Measurements from ENCODE around the gene LGALS3BP.

LGALS3BP gene

DNA sequence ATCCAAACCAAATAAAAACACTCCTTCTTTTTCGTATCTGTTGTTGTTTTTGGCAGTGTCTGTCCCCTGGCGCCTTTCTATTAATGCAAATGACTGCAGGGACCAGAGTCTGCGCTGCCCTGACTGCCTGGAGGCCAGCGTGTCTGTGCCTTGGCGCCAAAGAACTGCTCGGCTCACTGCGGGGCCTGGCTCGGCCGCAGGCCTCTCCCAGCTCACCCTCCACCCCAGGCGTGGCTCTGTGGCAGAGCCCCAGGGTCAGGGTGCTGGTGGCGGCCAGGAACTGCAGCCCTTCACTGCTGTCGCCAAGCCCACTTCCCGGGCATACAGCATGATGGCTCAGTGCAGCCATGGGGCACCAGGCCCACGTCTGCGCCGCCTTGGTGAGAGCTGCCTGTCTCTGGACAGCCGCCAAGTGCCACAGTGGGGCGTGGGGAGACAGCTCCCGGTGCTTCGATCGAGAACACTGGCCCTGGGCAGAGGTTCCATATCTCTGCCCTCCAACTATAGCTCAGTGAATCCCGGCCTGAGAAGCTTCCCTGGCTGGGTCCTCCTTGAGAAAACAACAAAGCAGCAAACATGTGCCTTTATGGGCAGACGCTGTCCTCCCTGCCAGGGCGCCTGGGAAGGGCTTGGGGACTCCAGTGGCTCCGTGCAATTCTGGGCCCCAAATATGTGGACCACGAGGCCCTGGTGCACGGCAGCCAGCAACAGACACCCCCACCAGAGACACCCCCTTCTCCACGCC lies 18.8 kb upstream of the LGALS3BP start:
- no peak for DNase-seq

DNA sequence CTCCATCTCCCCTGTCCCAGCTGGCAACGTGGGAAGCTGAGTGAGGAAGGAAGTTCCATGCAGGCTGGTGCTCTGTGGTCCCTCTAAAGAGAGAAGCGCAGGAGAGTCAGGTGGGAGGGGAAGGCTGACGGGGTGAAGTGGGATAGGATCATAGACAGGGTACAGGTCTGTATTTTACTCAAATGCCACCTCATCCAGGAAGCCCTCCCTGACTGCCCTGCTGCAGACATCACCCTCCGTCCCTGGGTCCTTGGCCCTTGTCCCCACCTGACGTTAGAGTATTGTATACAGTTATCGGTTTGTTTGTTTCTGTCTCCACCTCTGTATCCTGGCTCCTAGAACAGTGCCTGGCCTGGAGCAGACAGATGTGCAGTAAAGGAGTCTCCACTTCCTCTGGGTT lies 18.2 kb upstream of the LGALS3BP start:
- DNase-seq = no peak

DNA sequence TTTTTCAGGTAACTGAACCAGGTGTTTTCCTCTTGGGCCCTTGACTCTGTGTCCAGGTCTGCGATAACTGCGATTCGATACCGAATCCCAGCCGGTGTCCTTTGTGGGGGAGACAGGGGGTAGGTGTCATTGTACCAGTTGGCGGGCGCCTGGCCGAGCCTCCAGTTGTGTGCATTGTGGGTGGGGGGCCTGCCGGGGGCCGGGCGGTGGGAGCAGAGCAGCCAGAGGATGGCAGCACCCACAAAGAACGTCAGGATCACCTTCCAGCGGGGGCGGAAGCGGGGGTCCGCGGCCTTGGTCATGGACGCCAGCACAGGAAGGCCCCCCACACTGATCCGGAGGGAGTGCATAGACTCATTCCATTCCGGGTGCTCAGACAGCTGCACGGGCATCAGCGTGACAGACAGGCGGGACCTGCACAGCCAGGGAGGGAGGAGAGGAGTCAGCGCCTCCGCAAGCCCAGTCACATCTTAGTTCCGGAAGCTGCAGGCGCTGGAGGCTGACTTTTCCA lies 17.6 kb upstream of the LGALS3BP start:
- DNase-seq = no peak

DNA sequence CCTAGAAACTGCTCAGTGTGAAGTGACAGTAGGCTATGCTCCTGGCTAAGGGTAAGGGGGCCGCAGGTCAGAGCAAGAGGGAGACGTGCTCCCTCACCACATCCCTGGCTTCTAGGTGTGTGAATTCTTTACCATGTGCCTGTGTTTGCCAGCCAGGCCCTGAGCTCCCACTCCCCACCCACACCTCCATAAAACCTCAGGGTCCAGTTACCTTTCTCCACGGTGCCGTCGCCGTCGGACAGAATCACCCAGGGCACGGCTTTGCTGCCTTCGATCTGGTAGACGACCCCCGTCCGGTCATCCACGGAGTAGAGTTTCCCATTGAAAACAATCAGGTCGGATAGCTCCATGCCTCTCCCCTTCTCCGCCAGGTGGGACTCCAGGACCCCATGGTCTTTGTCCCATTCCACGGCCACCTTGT lies 17.1 kb upstream of the LGALS3BP start:
- DNase-seq = no peak

DNA sequence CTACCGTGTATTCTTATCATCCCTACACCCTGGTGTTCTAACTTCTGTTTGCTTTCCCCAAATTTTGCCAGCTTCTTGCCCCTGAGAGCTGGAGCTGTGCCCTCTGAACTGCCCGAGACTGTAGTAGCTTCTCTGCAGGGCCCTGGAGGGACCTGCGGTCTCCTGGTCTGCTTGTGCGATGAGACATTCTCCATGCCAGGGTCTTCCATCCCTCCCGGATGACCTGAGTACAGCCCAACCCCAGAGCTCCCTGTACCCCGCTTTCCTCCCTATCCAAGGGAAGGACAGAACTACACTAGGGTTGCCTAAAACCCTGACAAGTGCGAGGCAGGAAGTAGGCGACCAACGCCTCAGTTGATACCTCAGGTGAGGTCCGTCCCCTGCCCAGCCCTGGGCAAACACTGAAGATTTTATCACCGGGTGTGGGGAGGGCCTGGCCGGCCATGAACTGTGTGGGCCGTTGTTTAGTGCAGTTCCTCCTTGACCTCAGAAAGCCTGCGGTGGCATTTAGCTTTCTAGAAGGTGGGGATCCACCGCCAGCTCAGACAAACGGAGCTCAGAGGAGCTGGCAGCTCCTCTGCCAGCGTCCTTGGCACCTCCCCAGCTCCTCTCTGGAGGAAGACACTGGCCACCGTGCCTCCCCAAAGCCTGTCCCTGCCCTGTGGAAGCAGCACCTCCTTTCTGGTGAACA lies 16.2 kb upstream of the LGALS3BP start:
- DNase-seq = no peak

DNA sequence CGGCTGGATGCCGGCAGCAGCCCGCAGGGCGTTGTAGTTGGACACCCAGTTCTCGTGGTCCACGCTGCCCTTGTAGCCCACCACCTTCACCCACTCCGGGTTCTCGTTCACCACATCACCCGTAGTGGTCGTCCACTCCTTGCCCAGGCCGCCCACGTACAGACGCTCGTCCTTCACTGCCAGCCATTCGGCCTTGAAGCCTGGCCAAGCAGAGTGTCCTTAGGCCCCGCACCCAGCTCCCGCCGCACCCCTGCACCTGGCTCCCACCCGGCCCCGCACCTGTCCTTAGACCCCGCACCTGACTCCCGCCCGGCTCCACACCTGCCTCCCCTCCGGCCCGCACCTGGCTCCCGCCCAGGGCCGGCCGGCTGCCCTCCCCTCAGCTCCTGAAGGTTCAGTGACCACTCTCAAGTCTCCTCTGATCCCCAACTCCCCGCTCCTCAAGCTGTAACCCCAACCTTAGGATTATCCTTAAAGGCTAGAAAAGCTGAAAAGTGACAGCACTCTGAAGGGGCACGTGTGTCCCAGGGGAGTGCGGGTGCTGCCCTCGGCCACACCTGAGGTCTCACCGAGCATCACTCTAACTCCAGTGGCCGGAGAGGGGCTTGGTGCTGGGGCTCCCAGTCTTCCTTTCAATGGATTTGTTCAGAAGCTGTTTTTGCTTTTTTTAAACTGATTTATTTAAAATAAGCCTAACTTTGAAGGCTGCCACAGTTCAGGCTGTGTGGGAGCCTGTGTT lies 15.5 kb upstream of the LGALS3BP start:
- no peak for DNase-seq

DNA sequence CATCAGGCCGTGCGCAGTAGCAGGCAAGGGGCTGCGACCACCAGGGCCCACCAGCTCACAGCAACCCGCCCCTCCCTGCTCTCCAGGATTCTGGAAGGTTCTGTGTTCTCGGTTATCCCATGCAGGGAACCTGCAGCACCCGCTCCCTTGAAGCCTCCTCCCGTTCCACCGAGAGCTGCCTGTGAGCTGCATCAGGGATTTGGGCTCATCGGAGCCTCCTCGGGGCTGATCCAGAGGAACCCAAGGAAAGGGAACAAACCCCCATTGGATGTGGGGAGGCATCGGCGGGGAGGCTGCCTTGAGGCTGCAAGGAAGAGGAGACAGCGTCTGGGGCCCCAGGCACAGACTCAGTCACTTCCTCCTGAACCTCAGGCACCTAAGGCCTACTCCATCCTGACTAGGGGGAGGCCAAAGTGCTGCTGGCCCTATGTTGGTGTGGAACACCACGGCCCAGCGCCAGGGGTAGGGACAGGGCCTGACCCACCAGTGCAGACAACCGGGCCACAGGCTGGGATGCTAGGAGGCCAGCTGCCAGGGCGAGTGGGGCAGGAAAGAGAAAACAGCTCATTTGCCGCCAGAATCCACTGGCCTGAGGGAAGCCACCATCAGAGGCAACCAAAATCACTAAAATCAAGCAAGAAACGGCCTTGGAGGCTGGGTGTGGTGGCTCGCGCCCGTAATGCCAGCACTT lies 14.4 kb upstream of the LGALS3BP start:
- DNase-seq = no peak

DNA sequence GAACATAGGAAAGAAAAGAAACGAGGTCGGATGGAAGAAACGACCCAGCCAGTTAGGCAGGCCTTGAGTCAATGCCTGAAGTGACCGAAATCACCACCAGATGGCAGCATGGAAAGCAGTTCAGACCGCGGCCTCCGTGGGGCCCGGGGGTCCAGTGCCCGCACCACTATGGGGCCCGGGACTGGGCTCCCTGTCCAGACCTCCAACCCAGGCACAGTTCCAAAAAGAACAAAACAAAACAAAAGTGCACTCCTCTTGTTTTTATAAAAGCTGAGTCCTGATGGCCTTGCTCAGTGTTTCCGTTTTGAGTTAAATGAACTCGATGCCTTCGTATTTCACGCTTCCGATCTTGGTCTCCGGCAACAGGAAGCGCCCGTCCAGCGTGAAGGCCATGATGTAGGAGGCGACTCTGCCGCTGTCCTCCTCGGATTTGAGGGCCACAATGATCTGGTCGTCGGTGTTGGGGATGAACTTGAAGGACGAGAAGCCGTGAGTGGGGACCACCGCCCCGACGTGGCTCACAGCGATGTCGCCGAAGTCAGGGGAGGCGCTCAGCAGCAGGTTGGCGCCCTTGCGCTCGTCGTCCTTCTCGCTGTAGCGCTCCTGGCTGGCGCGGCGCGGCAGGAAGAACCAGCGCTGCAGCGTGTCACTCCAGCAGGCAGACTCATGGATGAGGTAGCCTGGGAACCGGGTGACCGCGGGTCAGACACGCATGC lies 13.7 kb upstream of the LGALS3BP start:
- DNase-seq = peak in 1 of 2 experiments; percentile 28

DNA sequence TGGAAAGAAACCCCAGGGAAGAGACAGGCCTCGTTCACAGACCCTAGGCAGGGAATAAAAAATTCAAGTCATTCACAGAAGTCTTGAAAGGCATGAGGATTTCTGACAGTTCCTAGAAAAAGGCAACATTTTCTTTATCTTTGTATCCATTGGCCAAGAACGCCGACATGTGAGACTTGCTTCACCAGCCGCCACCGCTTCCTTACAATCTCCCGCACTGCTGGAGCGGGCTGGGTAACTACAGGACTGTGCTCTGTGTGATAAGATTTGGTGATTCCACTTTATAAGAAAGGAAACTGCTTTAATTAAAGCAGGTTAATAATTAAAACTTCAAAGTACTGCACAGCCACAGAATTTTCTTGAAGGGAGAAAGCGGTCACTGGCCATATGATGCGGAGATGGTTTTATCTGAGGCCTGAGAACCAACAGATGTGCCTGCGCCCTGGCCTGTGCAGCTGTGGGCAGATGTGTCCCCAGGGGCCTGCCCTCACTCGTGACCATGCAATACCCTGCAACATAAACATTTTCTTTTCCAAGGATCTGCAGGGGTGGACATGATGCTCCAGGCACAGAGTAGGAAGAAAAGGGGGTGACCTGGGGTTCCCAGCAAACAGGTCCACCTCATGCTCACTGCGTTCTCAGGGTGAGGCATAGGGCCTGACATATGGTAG lies 13.0 kb upstream of the LGALS3BP start:
- DNase-seq = no peak

DNA sequence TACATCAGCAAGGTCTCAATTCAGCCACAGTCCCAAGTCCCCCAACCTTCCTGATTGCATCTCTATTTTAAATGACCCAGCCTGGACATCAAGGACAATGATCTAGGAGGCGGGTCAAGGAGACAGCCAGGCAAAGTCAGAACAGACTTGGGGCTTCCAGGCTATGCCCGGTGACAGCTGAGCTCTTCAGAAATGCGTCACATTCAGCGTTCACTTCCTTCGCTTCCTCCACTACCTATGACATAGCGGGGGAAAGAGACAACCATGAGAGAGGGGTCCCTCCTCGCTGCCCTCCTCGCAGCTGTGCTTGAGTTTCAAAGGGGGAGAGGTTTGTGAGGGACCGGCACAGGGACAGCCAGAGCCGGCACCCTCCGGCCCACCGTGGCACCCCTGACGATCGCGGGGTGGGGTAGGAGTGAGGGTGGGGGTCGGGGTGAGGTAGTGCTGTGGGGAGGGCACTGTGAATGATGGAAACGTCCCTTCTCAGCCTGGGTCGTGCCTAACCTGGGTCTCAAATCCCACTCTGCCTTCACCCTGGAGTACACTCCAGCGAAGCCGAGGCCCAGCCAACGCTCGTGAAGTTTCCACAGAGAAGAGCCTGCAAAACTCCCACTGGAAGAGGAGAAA lies 12.3 kb upstream of the LGALS3BP start:
- no peak for DNase-seq

DNA sequence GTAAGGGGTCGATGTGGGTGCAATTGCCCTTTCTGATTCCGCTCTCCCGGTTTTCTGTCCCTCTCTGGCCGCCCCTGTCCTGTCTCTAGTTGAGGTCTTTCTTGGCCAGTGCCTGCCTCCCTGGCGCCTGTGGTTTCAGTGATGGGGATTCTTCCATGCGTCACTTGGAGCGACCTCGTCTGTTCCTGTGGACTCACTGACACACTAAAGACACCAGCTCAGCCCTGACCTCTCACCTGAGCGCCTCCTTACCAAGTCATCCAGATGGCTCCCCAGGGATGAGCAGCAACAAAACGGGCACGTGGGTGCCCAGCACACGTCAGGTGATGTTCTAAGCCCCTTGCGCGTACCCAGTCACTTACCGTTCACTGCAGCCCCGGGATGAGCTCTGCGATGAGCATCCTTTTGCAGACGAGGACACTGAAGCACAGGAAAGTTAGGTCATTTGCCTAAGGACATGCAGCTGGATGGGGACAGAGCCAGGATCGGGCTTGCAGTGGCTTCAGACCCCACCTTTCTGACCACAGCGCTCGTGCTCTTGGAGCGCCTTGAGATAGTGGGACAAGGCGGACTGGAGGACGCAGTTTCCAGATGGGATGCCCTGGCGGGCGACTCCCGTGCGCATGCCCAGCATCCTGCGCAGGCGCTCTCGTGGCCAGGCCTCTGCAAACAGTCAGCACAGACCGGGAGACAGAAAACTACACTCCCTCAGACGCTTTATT lies 11.5 kb upstream of the LGALS3BP start:
- DNase-seq = no peak

DNA sequence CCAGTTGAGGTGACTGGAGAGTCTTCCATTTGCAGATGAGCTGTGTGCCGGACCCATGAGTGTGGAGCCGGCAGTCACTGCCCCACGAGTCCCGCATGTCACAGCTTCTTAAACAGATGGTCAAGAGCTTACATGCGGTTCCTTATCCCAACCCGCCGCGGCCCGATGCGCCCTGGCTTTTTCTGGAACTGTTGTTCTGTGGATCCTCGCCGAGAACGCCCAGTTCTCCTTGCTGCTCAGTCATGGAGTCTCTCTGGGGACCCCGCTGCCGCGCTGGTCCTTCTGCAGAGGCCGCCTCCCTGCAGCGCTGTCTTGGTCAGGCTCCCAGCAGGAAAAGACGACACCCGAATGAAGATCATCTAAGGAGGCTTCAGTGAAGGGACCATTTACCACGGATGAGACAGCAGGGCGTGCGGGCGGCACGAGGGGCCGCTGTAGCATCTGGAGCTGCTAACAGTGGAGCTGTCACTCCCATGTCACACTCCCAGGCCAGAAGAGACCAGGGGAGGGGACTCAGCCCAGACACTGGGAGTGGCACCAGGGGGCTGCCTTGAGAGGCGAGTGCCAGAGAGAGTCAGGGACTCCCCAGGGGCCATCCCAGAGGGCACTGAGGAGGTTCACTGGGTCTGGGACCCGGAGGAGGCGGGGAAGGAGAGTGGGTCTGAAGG lies 10.8 kb upstream of the LGALS3BP start:
- no peak for DNase-seq

DNA sequence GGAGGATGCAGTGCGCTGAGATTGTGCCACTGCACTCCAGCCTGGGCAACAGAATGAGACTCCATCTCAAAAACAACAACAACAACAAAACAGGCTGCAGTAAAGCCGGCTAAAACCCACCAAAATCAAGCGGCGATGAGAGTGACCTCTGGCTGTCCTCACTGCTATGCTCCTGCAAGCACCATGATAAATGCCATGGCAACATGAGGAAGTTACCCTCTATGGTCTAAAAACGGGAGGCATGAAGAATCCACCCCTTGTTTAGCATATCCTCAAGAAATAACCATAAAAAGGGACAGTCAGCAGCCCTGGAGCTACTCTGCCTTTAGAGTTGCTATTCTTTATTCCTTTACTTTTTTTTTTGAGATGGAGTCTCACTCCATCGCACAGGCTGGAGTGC lies 8.4 kb upstream of the LGALS3BP start:
- DNase-seq = no peak

DNA sequence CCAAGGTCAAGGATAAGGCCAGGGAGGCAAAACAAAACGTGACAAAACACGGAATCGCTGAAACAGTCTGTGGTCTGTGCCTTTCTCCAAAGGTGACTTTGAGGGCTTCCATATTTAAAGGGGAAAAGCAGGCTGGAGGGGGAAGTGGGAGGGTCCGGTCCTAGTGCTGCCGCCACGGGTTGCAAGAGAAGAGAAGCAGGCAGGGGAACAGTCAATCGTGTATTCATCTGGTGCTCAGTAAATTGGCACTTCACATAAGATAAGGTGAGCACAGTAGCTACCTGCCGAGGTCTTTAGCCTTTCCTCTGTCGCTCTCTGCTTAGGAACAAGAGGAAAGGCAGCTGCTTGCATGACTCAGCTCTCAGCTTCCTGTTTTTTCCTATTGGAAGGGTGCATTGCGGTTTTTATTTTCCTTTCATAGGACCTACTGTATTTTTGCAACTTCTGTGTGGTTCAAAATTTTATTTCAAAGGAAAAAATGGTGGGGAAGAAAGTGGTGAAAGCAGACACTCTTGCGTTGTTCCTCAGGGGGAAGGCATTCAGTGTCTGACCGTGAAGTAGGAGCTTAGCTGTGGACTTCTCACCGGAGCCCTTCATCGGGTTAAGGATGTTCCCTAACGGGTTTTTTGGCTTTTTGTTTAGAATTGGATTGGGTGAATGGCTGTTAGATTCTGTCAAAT lies 7.1 kb upstream of the LGALS3BP start:
- DNase-seq = no peak

DNA sequence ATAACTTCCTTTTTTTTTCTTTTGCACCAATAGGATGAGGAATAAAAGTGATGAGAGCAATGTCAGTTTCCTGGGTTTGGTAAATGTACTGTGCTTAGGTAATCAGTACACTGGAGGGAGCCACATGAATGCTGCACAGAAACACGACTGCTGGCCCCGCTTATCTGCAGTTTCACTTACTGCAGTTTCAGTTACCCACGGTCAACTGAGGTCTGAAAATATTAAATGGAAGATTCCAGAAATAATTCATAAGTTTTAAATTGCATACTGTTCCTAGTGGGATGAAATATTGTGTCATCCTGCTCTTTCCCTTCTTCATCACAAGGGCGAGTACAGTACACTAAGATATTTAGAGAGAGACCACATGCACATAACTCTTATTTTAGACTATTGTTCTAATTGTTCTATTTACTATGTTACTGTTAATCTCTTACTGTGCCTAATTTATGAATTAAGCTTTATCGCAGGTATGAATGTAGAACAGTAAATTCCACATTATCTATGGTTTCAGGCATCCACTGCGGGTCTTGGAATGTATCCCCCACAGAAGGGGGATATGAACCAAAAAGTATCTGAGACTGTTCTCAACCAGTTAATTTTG lies 6.4 kb upstream of the LGALS3BP start:
- DNase-seq = no peak

DNA sequence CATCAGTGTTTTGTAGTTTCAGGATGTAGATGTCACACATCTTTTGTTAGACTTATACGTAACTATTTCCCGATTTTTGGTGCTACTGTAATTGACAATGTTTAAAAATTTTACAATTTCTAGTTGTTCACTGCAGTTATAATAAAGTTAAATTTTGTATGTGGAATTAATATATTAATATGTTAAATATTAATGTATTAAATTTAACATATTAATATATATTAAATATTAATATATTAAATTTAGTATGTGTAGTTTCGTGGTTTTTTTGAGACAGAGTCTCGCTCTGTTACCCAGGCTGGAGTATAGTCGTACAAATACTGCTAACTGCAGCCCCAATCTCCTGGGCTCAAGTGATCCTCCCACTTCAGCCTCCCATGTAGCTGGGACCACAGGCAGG lies 5.7 kb upstream of the LGALS3BP start:
- DNase-seq = no peak

DNA sequence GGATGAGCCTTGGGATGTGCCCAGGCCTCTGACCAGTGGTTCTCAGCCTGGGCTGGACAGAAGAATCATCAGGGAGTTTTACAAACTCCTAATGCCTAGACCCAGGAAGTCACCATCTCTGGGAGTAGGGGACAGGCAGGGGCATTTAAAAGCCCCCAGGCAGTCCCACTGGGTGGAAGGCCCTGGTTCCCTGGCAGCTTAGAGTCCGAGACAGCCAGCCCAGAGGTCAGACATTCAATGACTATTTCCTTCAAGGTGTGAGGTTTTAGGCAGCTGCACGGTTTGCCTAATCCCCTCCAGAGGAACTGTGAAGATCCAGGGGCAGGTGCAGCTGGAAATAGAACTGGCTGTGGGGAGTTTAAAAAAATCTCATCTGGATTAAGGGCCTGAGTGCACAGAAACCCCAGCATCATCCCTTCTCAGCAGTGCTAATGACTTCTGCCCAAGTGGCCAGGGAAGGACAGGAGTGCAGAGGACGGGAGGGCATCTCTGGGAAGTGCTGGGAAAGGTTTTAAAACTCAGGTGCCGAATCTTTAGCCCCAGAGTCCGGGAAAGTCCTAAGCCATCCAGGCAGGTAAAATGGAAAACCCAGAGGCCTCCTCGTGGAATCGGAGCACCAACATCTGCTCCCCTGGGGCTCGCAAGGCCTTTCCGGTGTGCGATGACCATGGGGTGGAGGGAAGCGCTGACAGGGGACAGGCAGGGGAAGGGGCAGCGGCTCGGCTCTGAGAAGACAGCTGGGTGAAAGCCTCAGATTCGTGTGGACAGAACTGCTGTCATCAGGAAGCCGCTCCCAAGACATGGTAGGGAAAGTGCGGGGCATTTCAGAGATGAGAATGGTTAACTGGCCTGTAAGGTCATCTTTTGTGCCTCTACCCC lies 1.5 kb upstream of the LGALS3BP start:
- DNase-seq = no peak

DNA sequence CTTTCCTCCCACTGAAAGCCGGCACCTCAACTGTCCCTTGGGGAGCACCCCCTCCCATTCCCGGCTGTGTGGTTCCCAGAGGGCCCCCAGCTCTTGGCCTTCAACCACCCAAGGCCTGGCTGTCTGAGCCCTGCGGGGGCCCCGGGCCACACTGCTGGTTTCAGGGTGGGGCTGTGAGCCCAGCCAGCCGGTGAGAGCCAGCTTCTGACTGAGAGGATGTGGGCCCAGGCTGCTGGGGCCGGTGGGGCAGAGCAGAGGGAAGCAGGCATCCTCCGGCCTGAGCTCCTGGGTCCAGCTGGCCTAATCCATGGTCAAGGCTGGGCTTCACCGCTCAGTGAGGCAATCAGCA lies 875 bp upstream of the LGALS3BP start:
- no peak for DNase-seq

Measured in NCI-H1930 (cell line).